ENCODE data around the gene AGFG1.

Gene AGFG1

GRCh38 chr2:227474410-227474809 is 2.5 kb downstream of the AGFG1 start:
- no peak for TF ChIP-seq ISL1 (CRISPR knock-in tag; IDR thresholded peaks at IDR 0.05)
- TF ChIP-seq ARNTL (CRISPR knock-in tag; IDR thresholded peaks at IDR 0.05; ENCODE audit: borderline replicate concordance, low read depth): no peak
- no peak for TF ChIP-seq ESRRG (CRISPR knock-in tag; IDR thresholded peaks at IDR 0.05)
- TF ChIP-seq TOX (CRISPR knock-in tag; IDR thresholded peaks at IDR 0.05; ENCODE audit: borderline replicate concordance): no peak
- no peak for TF ChIP-seq ZFP3 (CRISPR knock-in tag; IDR thresholded peaks at IDR 0.05)
- TF ChIP-seq PPARA (CRISPR knock-in tag; IDR thresholded peaks at IDR 0.05; ENCODE audit: borderline replicate concordance): no peak
- no peak for TF ChIP-seq POU6F1 (CRISPR knock-in tag; IDR thresholded peaks at IDR 0.05; ENCODE audit: borderline replicate concordance, low read depth)
- TF ChIP-seq CREB5 (CRISPR knock-in tag; IDR thresholded peaks at IDR 0.05; ENCODE audit: low read depth): no peak
- TF ChIP-seq ZNF8 (CRISPR knock-in tag; IDR thresholded peaks at IDR 0.05): no peak
- no peak for TF ChIP-seq ZNF565 (CRISPR knock-in tag; conservative IDR thresholded peaks at IDR 0.05; ENCODE audit: low read depth)
- TF ChIP-seq, protein P1, sequence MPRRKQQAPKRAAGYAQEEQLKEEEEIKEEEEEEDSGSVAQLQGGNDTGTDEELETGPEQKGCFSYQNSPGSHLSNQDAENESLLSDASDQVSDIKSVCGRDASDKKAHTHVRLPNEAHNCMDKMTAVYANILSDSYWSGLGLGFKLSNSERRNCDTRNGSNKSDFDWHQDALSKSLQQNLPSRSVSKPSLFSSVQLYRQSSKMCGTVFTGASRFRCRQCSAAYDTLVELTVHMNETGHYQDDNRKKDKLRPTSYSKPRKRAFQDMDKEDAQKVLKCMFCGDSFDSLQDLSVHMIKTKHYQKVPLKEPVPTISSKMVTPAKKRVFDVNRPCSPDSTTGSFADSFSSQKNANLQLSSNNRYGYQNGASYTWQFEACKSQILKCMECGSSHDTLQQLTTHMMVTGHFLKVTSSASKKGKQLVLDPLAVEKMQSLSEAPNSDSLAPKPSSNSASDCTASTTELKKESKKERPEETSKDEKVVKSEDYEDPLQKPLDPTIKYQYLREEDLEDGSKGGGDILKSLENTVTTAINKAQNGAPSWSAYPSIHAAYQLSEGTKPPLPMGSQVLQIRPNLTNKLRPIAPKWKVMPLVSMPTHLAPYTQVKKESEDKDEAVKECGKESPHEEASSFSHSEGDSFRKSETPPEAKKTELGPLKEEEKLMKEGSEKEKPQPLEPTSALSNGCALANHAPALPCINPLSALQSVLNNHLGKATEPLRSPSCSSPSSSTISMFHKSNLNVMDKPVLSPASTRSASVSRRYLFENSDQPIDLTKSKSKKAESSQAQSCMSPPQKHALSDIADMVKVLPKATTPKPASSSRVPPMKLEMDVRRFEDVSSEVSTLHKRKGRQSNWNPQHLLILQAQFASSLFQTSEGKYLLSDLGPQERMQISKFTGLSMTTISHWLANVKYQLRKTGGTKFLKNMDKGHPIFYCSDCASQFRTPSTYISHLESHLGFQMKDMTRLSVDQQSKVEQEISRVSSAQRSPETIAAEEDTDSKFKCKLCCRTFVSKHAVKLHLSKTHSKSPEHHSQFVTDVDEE (CRISPR knock-in tag; IDR thresholded peaks at IDR 0.05): no peak
- no peak for TF ChIP-seq OSR1 (CRISPR knock-in tag; IDR thresholded peaks at IDR 0.05)
- TF ChIP-seq ZNF70 (CRISPR knock-in tag; IDR thresholded peaks at IDR 0.05): no peak
- TF ChIP-seq, protein P2, sequence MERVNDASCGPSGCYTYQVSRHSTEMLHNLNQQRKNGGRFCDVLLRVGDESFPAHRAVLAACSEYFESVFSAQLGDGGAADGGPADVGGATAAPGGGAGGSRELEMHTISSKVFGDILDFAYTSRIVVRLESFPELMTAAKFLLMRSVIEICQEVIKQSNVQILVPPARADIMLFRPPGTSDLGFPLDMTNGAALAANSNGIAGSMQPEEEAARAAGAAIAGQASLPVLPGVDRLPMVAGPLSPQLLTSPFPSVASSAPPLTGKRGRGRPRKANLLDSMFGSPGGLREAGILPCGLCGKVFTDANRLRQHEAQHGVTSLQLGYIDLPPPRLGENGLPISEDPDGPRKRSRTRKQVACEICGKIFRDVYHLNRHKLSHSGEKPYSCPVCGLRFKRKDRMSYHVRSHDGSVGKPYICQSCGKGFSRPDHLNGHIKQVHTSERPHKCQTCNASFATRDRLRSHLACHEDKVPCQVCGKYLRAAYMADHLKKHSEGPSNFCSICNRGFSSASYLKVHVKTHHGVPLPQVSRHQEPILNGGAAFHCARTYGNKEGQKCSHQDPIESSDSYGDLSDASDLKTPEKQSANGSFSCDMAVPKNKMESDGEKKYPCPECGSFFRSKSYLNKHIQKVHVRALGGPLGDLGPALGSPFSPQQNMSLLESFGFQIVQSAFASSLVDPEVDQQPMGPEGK (CRISPR knock-in tag; IDR thresholded peaks at IDR 0.05; ENCODE audit: borderline replicate concordance): no peak
- no peak for TF ChIP-seq CSRNP3 (CRISPR knock-in tag; IDR thresholded peaks at IDR 0.05)
- TF ChIP-seq GLIS3 (CRISPR knock-in tag; IDR thresholded peaks at IDR 0.05): no peak

DNA sequence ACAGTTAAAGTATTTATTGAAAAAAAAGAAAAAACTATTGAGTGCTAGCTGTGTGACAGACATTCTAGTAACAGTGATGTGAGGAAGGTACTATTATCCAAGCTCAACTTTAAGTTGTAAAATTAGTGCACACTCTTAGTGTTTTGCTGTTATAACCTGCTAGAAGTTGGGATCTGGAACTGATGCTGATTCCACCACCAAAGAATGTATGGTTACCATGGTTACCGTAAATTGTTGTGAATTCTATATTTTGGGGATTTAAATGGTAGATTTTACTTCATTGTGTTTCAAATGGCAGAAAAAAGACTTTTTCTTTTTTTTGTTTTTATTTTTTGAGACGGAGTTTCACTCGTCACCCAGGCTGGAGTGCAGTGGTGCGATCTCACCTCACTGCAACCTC is 5.3 kb downstream of the AGFG1 start:
- no peak for ATAC-seq
- TF ChIP-seq POU6F1 (CRISPR knock-in tag; IDR thresholded peaks at IDR 0.05; ENCODE audit: borderline replicate concordance, low read depth): no peak
- no peak for TF ChIP-seq CREB5 (CRISPR knock-in tag; IDR thresholded peaks at IDR 0.05; ENCODE audit: low read depth)
- TF ChIP-seq, protein P1 (CRISPR knock-in tag; IDR thresholded peaks at IDR 0.05): no peak
- TF ChIP-seq ZNF565 (CRISPR knock-in tag; conservative IDR thresholded peaks at IDR 0.05; ENCODE audit: low read depth): no peak
- TF ChIP-seq CSRNP3 (CRISPR knock-in tag; IDR thresholded peaks at IDR 0.05): no peak
- no peak for TF ChIP-seq ISL1 (CRISPR knock-in tag; IDR thresholded peaks at IDR 0.05)
- no peak for TF ChIP-seq GLIS3 (CRISPR knock-in tag; IDR thresholded peaks at IDR 0.05)
- no peak for TF ChIP-seq TOX (CRISPR knock-in tag; IDR thresholded peaks at IDR 0.05; ENCODE audit: borderline replicate concordance)
- TF ChIP-seq SNAI2 (CRISPR knock-in tag; IDR thresholded peaks at IDR 0.05): no peak
- TF ChIP-seq RARB (CRISPR knock-in tag; IDR thresholded peaks at IDR 0.05): no peak
- TF ChIP-seq PPARA (CRISPR knock-in tag; IDR thresholded peaks at IDR 0.05; ENCODE audit: borderline replicate concordance): no peak
- TF ChIP-seq ESRRG (CRISPR knock-in tag; IDR thresholded peaks at IDR 0.05): no peak
- no peak for TF ChIP-seq ZNF70 (CRISPR knock-in tag; IDR thresholded peaks at IDR 0.05)
- no peak for TF ChIP-seq OSR1 (CRISPR knock-in tag; IDR thresholded peaks at IDR 0.05)
- TF ChIP-seq ZFP3 (CRISPR knock-in tag; IDR thresholded peaks at IDR 0.05): no peak
- TF ChIP-seq TCF4 (CRISPR knock-in tag; IDR thresholded peaks at IDR 0.05; ENCODE audit: borderline replicate concordance): no peak

More at GRCh38 chr2:227474410-227474809, 2.5 kb downstream of the AGFG1 start:
- no peak for ATAC-seq
